ENCODE data around the gene TRPT1.

The TRPT1 gene

GRCh38 chr11:64229090-64229743 is 3.2 kb upstream of the TRPT1 start:
- TF ChIP-seq EP300 (IDR thresholded peaks at IDR 0.05; ENCODE audit: borderline replicate concordance) (no peak), CEBPB (IDR thresholded peaks at IDR 0.05) (no peak), FOXM1 (IDR thresholded peaks at IDR 0.05; ENCODE audit: borderline replicate concordance, low read depth) (no peak), REST (IDR thresholded peaks at IDR 0.05; ENCODE audit: low read depth) (no peak)

- TF ChIP-seq NFIC (IDR thresholded peaks at IDR 0.05), result peak; percentile 77
- TF ChIP-seq REST (IDR thresholded peaks at IDR 0.05; ENCODE audit: low read depth), result no peak
Measured at GRCh38 chr11:64227405-64227956, 1.5 kb upstream of the TRPT1 start.

- TF ChIP-seq MAX (IDR thresholded peaks at IDR 0.05) (0 out of 2 replicates have a peak, but pooled peaks have one; percentile 14), USF1 (IDR thresholded peaks at IDR 0.05) (no peak)
Measured at GRCh38 chr11:64226507-64227051, 593 bp upstream of the TRPT1 start.

GRCh38 chr11:64224891-64225607 is 937 bp downstream of the TRPT1 start:
- TF ChIP-seq CEBPB (IDR thresholded peaks at IDR 0.05) (no peak), EP300 (IDR thresholded peaks at IDR 0.05; ENCODE audit: borderline replicate concordance) (no peak), EGR1 (IDR thresholded peaks at IDR 0.05) (no peak), NFIC (IDR thresholded peaks at IDR 0.05) (no peak), TCF12 (IDR thresholded peaks at IDR 0.05; ENCODE audit: low read depth) (no peak), TAF1 (IDR thresholded peaks at IDR 0.05; ENCODE audit: low read depth) (no peak), CREB1 (IDR thresholded peaks at IDR 0.05; ENCODE audit: low read depth) (no peak), REST (IDR thresholded peaks at IDR 0.05; ENCODE audit: low read depth) (no peak), FOXM1 (IDR thresholded peaks at IDR 0.05; ENCODE audit: borderline replicate concordance, low read depth) (no peak), TEAD4 (IDR thresholded peaks at IDR 0.05) (no peak), RAD21 (IDR thresholded peaks at IDR 0.05; ENCODE audit: low read depth) (no peak), MAX (IDR thresholded peaks at IDR 0.05) (no peak), YY1 (IDR thresholded peaks at IDR 0.05; ENCODE audit: low read depth) (no peak), ZBTB7A (IDR thresholded peaks at IDR 0.05; ENCODE audit: low read depth) (no peak), USF1 (IDR thresholded peaks at IDR 0.05) (no peak)

Measured in Ishikawa (cell line).